NK-92 (cell line): ENCODE data around the gene DPT.

Experiments used
- DNase-seq: peaks from one replicate; lab custom pipeline; 2025; ENCODE audit not compliant: unreplicated experiment; lab: John Stamatoyannopoulos, UW

The DPT gene

DNA sequence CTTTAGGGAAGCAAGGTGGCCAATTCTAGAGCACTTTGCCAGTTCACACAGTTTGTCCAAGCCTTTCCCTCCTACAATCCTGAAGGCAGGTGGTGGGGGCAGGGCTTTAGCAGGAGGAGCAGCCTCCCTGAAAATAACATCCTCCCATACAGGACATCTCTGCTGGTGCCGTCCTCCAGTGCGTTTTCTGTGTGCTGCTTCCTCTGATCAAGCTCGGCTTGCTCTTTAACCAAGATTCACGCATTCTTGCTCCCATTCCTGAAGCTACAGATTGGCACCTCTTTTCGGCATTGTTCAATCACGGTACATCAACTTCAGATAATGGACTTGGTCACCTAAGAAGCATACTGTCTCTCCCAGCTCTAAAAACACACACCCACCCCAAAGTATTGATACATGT, 7.5 kb upstream of the DPT start:
- no peak for DNase-seq

DNA sequence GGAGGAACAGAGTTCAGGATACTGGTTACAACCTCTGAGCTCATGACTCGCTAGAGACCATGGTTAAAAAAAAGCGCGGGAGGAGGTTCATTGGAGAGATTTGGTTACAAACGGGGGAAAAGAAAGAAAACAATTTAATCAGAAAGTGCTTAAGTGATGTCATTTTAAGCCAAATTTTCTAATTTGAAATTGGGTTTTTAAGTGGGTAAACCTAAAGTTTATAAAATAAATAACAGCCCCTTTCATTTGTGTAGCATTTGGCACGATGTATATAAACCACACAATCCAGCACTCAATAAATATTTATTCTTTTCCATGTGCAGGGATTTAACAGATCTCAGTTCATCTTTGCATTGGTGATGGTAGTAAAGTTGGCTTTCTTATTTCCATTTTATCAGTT, 7.0 kb upstream of the DPT start:
- no peak for DNase-seq

DNA sequence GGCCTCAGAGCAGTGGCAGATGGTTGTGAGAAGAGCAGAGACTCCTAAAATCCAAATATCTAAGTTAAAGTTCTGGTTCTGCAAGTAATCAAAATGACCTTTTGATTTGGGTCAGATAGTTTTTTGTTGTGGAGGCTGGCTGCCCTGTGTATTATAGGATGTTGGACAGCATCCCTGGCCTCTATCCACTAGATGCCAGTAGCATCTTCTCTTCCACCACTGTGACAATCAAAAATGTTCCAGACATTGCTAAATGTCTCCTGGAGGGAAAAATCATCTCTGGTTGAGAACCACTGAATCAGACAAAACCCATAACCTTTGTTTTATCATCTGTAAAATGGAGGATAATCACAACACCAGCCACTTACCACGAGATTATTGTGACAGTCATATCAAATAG, 5.9 kb upstream of the DPT start:
- no peak for DNase-seq

DNA sequence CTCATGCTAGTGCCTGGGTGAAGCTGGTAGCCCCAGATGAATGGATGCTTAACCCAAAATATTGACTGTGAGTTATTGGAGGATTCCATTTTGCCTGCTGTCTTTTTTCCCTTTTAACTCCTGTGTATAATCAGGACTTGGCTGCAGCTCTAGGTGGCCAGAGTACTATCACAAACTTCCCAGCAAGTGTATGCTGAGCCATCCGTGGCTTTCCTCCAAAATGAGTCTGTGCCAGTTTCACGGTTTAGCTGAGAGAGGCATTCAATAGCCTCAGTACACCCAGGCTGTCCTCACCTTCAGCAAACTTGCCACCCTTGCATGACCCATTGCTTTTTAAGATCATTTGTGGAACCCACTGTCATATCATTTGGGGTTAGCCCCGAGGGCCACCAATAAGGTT, 5.3 kb upstream of the DPT start:
- DNase-seq = no peak

DNA sequence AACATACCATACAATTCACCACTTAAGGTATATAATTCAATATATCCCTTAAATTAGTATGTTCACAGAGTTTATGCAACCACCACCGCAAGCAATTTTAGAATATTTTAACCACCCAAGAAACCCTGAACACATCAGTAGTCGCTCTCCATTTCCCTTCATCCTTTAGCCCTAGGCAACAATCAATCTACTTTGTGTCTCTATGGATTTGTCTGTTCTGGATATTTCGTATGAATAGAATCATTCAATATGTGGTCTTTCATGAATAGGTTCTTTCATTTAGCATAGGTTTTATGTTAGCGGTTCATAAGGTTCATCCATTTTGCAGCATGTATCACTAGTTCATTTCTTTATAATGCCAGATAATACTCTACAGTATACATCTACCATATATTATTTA, 4.2 kb upstream of the DPT start:
- DNase-seq = no peak

DNA sequence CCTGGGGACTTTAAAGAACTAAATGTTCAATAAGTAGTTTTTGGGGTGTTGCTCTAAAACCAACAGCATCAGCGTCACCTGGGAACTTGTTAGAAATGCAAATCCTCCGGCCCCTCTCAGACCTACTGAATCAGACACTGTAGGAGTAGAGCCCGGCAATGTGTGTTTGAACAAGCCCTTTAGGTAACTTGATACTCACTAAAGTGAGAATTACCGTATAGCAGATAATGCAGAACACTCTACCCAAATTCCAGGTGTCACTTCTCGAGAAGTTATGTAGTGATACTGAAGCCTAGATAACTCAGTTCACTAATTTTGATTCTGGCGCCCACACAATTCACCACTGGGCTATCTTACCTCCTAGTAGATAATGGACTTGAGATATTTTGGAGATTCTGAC, 3.7 kb upstream of the DPT start:
- no peak for DNase-seq

DNA sequence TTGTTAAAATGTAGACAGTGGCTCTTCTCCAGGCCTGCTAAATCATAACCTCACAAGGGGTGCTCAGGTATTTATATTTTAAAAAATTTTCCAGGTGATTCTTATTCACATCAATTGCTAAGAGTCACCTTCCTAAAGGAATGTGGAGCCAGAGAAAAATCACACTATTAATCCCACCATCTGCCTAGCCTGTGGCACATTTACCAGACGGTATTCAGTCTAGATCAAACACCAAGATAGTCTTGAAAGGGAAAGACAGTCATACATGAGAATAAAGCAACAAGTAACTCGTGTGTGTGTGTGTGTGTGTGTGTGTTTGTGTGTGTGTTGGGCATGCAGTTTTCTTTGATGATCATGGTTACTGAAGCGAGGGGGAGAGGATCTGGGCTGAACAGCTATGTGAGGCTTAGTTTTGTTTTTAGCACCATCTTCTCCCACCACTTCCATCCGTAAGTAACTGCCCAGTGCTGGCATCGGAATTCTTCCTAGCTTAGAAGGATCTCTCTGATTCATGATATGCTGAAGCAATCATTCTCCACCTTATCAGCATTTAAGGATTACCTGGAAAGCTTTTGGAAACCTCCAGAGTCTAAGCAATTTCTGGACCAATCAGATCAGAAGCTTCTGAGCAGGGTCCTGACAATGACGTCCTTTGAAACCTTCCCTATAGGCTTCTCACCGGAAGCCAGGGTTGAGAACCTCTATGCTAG, 2.4 kb upstream of the DPT start:
- no peak for DNase-seq

DNA sequence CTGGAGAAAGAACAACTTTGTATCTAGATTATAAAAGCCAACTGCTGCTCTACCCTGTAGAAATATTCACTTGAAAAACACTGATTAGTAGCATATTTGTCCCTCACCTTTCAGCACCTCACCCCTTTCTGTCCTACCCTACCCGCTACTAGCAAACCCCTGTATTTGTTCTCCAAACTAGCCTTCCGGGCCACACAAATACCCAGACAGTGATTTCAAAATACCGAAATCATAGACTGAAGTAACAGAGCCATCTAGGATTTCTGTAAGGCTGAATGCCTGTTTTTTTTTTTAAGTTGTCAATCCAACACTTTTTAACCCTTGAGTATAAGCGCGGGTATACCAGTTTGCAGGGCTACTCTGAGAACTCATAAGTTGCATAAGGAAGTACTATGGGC, 398 bp upstream of the DPT start:
- no peak for DNase-seq

DNA sequence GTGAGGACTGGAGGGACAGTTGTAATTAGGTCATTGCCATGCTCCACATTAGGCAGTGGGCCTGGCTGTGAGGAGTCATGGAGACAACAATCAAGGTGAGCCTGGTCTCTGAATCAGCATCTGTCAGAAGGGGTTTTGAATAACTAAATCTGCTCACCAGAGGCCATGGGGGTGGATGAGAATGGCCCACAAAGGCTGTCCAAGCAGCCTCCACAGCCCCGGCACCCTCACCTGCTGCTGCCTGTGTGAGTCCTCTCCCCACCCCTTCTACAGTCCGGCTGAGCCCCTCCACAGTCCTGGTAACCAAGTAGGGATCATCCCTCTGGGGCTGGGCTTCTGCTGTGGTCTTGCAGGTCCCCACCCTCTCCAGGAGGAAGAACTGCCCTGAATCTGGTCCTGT, 2.3 kb downstream of the DPT start:
- DNase-seq = no peak

DNA sequence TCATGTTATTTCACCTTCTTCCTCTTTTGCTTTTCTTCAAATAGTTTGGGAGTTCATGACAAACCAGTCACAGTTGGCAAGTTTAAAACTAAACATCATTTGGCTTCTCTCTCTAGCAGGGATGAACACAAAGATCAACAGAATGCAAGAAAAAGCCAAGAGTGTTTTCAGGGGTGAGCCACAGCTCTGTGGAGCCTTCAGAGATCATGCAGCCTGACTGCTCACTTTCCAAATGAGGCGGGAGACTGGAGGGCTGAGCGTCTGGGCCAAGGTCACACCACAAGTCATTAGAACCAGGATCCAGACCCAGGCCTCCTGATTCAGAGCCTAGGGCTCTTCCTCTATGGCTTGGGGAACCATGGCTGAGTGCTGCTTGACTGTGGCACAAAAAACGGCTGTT, 2.7 kb downstream of the DPT start:
- DNase-seq = no peak

DNA sequence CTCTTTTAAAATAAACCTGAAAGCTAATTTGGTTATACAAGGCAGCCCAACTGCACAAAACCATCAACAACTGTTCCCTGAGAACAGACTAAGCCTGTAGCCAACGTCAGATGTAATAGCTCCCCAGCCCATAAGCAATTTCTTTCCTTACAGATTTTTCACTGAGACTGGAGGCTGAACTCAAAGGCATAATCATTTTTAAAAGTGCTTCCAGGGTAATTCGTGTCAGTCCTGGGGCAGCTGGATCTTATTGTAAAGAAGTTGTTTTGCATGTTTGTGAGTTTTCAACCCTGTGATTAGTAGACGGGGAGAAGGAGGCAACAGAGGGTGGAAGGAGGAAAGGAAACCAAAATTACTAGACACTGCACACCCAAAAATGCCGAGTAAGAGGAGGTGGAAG, 3.2 kb downstream of the DPT start:
- no peak for DNase-seq

DNA sequence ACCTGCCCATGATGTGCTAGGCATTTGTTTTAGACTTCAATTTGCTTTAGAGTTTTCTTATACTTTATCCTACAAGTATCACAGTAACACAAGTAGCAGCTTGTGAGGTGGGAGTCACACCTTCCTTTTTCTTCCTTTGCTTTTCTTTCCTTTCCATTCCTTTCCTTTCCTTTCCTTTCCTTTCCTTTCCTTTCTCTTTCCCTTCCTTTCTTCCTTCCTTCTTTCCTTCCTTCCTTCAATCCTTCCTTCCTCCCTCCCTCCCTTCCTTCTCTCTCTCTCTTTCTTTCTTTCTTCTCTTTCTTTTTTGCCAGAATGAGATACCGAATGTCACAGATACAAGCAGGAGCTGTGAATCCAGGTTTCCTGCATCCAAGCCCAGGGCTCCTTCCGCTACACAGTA, 3.9 kb downstream of the DPT start:
- DNase-seq = no peak

DNA sequence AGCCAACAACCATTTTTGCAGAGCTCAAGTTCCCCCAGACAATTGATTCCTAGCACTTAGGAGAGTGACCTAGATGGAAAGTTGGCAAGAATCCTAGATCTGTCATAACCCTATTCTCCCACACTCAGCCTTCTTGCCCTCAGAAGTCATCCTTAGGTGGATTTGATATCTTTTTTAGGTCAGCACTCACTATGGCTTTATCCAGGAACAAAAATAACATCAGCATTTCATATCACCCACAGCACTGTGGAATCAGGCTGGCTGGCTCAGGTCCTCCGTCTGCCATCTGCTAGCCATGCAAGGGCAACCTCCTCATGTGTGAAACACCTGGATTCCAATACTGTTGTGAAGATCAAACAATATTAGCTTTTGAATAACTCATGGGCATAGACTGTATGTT, 6.0 kb downstream of the DPT start:
- DNase-seq = no peak

DNA sequence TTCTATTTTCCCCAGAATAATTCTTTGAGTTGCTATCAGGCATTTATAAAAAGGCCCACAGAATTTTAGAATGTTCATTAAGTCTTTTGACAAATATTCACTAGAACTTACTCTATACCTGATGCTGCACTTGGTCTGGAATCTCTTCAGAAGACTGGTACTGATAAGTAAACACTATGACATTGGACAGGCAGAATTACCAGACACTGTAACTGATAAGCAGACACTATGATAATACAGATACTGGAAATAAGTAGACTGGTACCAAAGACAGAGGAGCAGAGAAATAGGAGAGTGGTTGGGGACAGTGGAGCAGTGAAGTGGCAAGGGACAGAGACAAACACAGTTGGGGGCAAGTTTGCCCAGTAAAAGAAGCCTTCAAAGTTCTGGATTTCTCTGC, 8.2 kb downstream of the DPT start:
- no peak for DNase-seq

DNA sequence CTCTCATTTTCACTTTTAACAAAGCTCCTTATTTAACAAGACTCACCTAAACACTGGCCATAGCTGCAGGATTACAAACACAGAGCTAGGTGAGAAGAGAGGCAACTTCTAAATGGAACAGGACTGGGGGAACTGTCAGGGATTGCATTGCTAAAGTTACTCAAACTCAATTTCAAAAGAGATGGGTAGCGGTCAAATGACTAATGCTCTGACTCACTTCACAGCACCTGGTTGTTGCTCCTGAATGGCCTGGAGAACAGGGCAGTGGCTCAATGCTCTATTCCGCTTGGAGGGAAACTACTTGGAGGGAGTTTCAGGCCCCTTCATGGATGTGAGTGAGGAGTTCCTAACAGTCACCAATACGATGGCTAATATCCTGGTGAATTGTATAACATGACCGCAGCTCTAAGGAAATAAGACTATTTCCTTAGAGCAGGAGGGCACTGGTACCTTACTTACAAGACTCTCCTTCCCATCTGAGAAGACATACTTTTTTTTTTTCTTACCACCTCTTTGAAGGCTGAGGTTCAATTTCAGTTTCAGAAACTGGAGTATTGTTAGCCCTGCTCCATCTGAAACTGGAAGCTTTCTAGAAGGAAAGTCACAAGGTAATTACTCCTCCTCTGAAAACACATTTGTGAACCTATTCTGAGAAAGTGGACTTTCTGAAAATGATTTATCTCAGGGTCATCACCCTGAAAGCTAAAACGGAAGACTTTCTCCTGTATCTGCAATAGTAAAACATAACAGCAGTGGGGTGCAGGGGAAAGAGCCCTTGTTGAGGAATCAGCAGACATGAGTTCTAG, 9.5 kb downstream of the DPT start:
- DNase-seq = no peak

DNA sequence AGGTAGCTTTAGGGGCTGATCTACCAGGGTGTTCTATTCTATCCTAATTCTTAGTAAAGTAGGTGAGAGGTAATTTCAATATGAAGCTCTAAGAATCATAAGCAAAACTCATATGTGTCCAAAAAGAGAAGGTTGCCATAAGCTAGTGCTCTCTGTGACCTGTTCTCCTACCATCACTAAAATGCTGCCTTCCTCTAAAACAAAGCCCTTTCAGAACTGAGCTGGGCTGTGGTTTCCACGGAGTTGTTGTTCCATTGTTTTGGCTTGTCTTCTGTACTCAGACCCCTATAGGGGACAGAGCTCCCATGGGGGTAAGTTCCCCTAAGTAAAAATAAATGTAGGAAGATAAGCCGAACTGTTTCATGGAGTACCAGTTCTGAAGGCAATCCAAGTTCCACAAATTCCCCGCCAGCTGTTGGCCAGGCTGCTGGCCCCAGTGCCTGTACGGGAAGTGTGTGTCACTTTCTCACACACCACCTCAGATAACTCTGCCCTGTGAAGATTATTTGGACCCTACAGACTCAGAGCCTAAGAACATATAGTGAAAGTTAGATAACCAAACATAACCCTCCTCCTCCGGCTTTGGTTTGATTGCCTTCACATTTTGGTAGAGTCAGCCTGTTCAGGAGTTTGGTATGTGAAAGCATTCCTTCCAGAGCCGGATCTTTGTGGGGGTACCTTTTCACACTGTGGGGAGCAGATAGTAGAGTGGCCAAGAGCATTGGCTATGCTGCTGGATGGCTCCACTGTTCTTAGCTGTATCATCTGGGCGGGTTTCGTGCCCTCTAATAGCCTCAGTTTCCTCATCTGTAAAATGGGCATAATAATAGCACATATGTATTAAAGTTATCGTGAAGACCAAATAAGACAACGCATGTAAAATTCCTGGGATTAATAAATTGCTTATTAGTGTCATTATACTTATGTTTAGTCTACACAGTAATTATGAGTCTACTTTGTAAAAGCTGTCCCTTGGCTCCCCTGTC, 10.8 kb downstream of the DPT start:
- no peak for DNase-seq

DNA sequence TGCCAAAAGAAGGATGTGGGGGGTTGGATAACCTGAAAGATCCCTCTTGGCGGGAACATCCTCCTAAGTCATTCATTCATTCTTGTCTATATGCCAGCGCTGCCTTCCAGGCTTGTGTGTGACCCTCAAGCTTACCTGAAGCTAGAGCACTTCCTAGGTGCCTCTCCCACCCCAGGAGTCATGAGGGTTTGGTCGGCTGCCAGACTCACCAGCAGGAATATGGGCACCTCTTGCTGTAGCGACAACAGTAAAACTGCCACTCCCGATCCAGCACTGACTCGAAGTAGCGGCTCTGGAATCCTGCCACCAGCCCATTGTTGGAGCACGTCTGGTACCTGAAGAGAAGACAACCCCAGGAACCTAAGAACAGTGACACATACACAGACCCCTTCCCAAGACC, 15.0 kb downstream of the DPT start:
- DNase-seq = no peak

DNA sequence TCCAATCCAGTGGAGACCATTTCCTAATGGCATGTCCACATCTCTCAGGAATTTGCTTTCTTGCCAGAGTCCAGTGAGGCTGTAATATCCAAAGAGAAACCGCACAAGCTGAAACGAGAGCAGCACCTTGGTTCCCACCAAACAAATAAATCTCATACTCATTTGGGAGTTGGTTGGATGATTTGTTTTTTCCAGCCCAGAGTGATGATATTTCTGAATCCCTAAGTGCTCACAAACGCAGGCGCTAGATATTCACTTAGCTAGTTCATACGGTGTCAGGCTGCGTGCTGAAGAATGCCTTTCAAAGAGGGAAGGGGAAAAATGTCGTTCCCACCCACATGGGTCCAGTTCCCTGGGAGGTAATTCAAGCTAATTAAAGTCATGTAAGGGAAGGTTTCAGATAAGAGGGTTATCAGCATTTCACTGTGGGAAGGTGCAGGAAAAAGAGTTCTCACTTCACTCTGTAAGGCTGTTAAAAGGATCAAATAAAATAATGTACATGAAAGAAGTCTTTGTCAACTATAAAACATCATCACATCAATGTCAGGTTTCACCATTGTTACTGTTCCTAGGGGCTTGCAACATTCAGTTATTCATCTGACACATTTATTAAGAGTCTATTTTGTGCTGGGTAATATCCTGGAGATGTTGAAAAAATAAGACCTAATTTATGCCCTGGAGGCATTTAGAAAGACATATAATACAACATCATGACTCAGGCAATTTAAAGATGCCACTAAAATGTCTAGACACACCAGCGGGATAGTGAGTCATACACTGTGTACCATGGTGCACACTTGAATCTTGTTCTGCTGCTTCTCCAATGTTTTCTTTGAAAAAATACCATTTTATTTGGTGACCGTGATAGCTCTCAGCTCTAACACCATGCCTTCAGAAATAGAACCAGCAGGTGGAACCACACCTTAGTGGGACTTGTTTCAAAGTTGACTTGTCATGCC, 19.3 kb downstream of the DPT start:
- DNase-seq = no peak

DNA sequence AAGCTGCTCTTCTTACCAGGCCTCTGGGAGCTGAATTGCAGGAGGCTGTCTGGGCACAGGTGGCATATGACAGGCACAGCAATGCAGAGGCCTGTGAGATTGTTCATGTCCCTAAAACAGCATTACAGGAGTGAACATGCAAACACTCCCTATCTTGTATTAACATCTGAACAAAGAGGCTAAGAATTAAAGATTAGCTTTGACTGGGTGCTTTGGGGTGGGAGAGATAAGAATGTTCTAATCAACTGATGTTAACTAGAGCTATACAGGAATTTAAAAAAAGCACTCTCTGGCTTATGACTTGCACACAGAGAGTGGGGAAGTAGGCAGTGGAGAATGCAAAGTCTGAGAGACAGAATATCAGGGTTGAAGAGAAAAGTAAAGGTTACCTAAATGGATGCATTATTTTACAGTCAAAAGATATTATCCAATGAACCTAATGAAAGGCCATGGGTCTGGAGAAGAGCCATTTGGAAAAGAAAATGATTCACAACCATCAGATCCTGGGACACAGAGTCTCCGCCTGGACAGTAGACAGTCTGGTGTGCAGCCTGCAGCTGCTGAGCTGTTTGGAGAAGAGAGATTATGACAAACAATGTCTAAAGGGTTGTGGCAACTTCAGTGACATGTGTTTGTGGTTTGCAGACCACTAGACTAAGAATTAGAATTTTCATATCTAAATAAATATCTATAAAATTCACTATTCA, 20.2 kb downstream of the DPT start:
- no peak for DNase-seq
